Measurements from ENCODE around the gene LFNG.

- TF ChIP-seq POLR2AphosphoS5 (IDR thresholded peaks at IDR 0.05; ENCODE audit: low read depth, low read length) (no peak), REST (IDR thresholded peaks at IDR 0.05; ENCODE audit: insufficient read depth in 1 of 2, low read depth in 2 of 2, low read length in 2 of 2) (no peak), SIN3A (IDR thresholded peaks at IDR 0.05; ENCODE audit: borderline replicate concordance, insufficient read depth, low read length) (no peak), FOXP2 (optimal IDR thresholded peaks at IDR 0.05; ENCODE audit: borderline replicate concordance, extremely low read depth, extremely low read length, insufficient read depth) (no peak), TAF1 (IDR thresholded peaks at IDR 0.05; ENCODE audit: borderline replicate concordance, insufficient read depth, low read length) (no peak)
Measured at GRCh38 chr7:2559283-2559950, 39.8 kb downstream of the LFNG start.
